Loucy (cell line): ENCODE data around the gene TTI1.

Experiments used
- H2AFZ ChIP-seq: fragments of 200-600 bp; sonication (generic); 2 replicates; pipeline ENCODE4 v1.6.0; 2016; ENCODE audit warnings: antibody characterized with exemption, mild to moderate bottlenecking, low read length, moderate library complexity
- H3F3A ChIP-seq: fragments of 200-600 bp; 2 replicates; pipeline ENCODE4 v1.6.0; 2016; ENCODE audit warnings: antibody characterized with exemption, low read depth, mild to moderate bottlenecking
- H3K27me3 ChIP-seq: fragments of 200-600 bp; sonication (generic); 2 replicates; pipeline ENCODE4 v1.6.1; 2014; ENCODE audit warnings: low read length, mild to moderate bottlenecking; ENCODE audit not compliant: insufficient read depth, poor library complexity, severe bottlenecking
- H3K36me3 ChIP-seq: fragments of 200-600 bp; sonication (generic); 2 replicates; pipeline ENCODE4 v1.6.1; 2016; ENCODE audit warnings: low read length; ENCODE audit not compliant: insufficient read depth
- H3K4me1 ChIP-seq: fragments of 200-600 bp; sonication (generic); 2 replicates; pipeline ENCODE4 v1.5.1; 2014; ENCODE audit warnings: low read length, mild to moderate bottlenecking; ENCODE audit not compliant: insufficient read depth, poor library complexity, severe bottlenecking
- H3K4me2 ChIP-seq: fragments of 200-600 bp; sonication (generic); 2 replicates; pipeline ENCODE4 v1.6.0; 2014; ENCODE audit warnings: antibody characterized with exemption, low read length, low read depth, mild to moderate bottlenecking; ENCODE audit not compliant: poor library complexity, severe bottlenecking
- H3K4me3 ChIP-seq: fragments of 200-600 bp; sonication (generic); 2 replicates; pipeline ENCODE4 v1.5.1; 2014; ENCODE audit warnings: low read length, mild to moderate bottlenecking, mixed read lengths; ENCODE audit not compliant: poor library complexity, severe bottlenecking
- H3K79me2 ChIP-seq: fragments of 200-600 bp; sonication (generic); 2 replicates; pipeline ENCODE4 v1.6.1; 2014; ENCODE audit warnings: low read length; ENCODE audit not compliant: insufficient read depth
- H3K9ac ChIP-seq: fragments of 200-600 bp; sonication (generic); 2 replicates; pipeline ENCODE4 v1.6.0; 2014; ENCODE audit warnings: mild to moderate bottlenecking, low read depth, low read length, moderate library complexity; ENCODE audit not compliant: poor library complexity, severe bottlenecking
- H3K9me2 ChIP-seq: fragments of 200-600 bp; sonication (generic); replicated peaks from 2 replicates; pipeline ENCODE4 v1.6.1; 2016; ENCODE audit warnings: low read depth, low read length, mixed read lengths
- H3K9me3 ChIP-seq: fragments of 200-600 bp; sonication (generic); 2 replicates; pipeline ENCODE4 v1.6.1; 2014; ENCODE audit warnings: mild to moderate bottlenecking, antibody characterized with exemption, low read length, low read depth; ENCODE audit not compliant: insufficient read depth
- H4K20me1 ChIP-seq: fragments of 200-600 bp; sonication (generic); 2 replicates; pipeline ENCODE4 v1.6.0; 2014; ENCODE audit warnings: antibody characterized with exemption, low read length, mild to moderate bottlenecking; ENCODE audit not compliant: insufficient read depth, poor library complexity, severe bottlenecking
- CTCF ChIP-seq: fragments of 200-600 bp; sonication (generic); conservative IDR thresholded peaks from 2 replicates; pipeline ENCODE4 v1.5.1; 2014; ENCODE audit warnings: mild to moderate bottlenecking, antibody characterized with exemption, low read length
- EZH2phosphoT487 ChIP-seq: fragments of 200-600 bp; IDR thresholded peaks from 2 replicates; pipeline ENCODE4 v1.6.1; 2018; ENCODE audit warnings: antibody characterized with exemption, mild to moderate bottlenecking, moderate library complexity, borderline replicate concordance

The TTI1 gene

GRCh38 chr20:37981568-37981967 lies 51.7 kb downstream of the TTI1 start:
- Histone ChIP-seq H3K4me3 (no peak overlapping the region), H3F3A (no peaks in the 10 kb centered on the region), H4K20me1 (no peaks in the 10 kb centered on the region), H3K36me3 (peaks cover 7% of the 10 kb centered on the region; the same call in 1 of the 2 replicates), H3K27me3 (no peaks in the 10 kb centered on the region), H3K9me2 (no peaks in the 10 kb centered on the region), H3K79me2 (no peaks in the 10 kb centered on the region), H3K4me2 (no peak overlapping the region), H3K9me3 (no peaks in the 10 kb centered on the region), H3K9ac (no peak overlapping the region), H3K4me1 (no peaks in the 10 kb centered on the region), H2AFZ (no peak overlapping the region)
- TF ChIP-seq EZH2phosphoT487 = no peak

- Histone ChIP-seq H3K27me3 (no peaks in the 10 kb centered on the region), H3F3A (no peaks in the 10 kb centered on the region), H3K4me3 (no peak overlapping the region), H4K20me1 (no peaks in the 10 kb centered on the region), H3K79me2 (no peaks in the 10 kb centered on the region), H3K9me2 (no peaks in the 10 kb centered on the region), H3K9ac (no peak overlapping the region), H3K4me2 (no peak overlapping the region), H2AFZ (no peak overlapping the region), H3K4me1 (no peaks in the 10 kb centered on the region), H3K36me3 (peaks cover 7% of the 10 kb centered on the region; the same call in 1 of the 2 replicates), H3K9me3 (no peaks in the 10 kb centered on the region)
- no peak for TF ChIP-seq EZH2phosphoT487
- no peak for TF ChIP-seq CTCF
Observed at GRCh38 chr20:37980876-37981275, 52.4 kb downstream of the TTI1 start.

GRCh38 chr20:37980383-37980782 lies 52.9 kb downstream of the TTI1 start:
- Histone ChIP-seq H3K9ac (no peak overlapping the region), H3K79me2 (no peaks in the 10 kb centered on the region), H3K27me3 (no peaks in the 10 kb centered on the region), H3K4me2 (no peak overlapping the region), H4K20me1 (no peaks in the 10 kb centered on the region), H3K36me3 (peaks cover 7% of the 10 kb centered on the region; the same call in 1 of the 2 replicates), H3K4me3 (no peak overlapping the region), H3K4me1 (no peaks in the 10 kb centered on the region), H3K9me3 (no peaks in the 10 kb centered on the region), H3F3A (no peaks in the 10 kb centered on the region), H3K9me2 (no peaks in the 10 kb centered on the region), H2AFZ (no peak overlapping the region)
- TF ChIP-seq CTCF (no peak), EZH2phosphoT487 (no peak)
